ENCODE data around the gene CASZ1. TPM values are rescaled to one million over a fixed set of nuclear protein-coding genes. Genes with fewer than 3 reads are reported as not detected.
A peak's percentile ranks its signal among the peaks of the same experiment; 100 is the strongest.

Gene CASZ1
- total and polyA plus RNA-seq, 5 experiments from 2014 or later, result 0.60 to 13.0 (median 1.4) TPM

DNA sequence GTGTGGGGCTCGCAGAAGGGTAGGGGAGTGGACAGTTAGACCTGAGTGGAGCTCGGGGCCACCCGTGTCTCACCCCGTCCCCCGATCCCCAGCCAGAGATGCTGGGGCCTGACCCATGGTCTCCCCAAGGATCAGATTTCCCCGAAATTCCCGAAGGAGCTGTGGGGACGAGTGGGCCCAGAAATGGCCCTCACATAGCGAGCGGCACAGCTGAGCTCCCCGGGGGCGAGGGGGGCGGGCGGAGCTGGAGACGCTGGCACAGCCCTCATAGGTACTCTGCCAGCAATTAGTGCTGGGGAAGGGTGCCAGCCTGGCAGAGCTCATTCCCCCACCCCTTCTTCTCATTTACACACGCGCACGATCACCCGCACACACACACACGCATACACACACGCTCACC, 9.2 kb downstream of the CASZ1 start:
- no peaks in the 10 kb centered on the region for H3K9me3 Mint-ChIP-seq
- ATAC-seq (no peak), DNase-seq (no peak)
- no peaks in the 10 kb centered on the region for H3K36me3 Mint-ChIP-seq
- H3K27ac Mint-ChIP-seq, result no peak overlapping the region
- POLR2A ChIA-PET, result no interaction called here
- peaks cover 0 to under 1% (median 0%) of the 10 kb centered on the region in 4 donors for H3K4me1 Mint-ChIP-seq
- no peak overlapping the region for H3K4me3 Mint-ChIP-seq
- peaks cover 14 to 46% (median 22%) of the 10 kb centered on the region in 5 donors for H3K27me3 Mint-ChIP-seq

DNA sequence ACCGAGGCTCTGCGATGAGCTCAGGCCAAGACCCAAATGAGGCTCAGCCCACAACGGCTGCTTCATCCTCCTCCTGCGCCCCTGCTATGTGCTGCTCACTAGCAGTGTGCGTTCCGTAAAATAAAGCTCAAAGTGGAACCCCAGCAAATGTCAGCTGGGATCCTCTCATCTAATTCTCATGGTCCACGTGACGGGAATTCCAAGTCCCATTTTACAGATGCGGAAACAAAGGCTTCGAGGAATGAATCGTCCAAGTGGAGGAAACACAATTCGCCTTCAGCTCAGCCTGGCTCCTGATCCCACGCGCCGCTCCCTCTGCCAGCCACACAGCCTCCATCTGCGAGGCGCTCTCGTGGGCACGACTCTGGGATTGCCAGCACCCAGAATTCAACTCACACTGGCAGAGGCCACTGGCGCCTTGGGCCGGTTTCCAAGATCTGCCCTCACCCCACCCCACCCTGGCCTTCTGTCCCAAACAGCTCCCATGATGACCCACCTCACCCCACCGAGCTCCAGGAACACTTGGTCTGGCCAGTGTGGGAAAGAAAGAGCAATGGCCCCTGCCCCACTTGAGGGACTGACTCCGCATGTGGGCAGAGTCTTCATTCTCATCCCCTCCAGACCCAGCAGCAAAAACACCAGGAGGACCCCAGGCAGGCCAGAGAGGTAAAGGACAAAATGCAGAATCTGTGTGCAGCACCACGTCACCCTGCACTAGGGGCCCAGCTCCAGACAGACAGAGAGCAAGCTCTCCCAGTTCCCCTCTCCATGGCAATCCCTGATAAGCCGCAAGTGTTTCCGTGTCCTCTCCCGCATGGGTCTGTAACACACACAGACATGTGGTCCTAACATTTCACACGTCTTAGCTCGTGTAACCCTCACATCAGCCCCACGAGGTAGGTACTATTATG, 10.5 kb downstream of the CASZ1 start:
- ATAC-seq (no peak), DNase-seq (no peak)
- Mint-ChIP-seq H3K27ac (peak overlapping the region in 1 of 10 donors; percentile 19), H3K9me3 (no peaks in the 10 kb centered on the region), H3K27me3 (peaks cover 14 to 46% (median 22%) of the 10 kb centered on the region in 5 donors), H3K4me3 (no peak overlapping the region), H3K4me1 (no peaks in the 10 kb centered on the region), H3K36me3 (no peaks in the 10 kb centered on the region)
- POLR2A ChIA-PET, result no interaction called here

DNA sequence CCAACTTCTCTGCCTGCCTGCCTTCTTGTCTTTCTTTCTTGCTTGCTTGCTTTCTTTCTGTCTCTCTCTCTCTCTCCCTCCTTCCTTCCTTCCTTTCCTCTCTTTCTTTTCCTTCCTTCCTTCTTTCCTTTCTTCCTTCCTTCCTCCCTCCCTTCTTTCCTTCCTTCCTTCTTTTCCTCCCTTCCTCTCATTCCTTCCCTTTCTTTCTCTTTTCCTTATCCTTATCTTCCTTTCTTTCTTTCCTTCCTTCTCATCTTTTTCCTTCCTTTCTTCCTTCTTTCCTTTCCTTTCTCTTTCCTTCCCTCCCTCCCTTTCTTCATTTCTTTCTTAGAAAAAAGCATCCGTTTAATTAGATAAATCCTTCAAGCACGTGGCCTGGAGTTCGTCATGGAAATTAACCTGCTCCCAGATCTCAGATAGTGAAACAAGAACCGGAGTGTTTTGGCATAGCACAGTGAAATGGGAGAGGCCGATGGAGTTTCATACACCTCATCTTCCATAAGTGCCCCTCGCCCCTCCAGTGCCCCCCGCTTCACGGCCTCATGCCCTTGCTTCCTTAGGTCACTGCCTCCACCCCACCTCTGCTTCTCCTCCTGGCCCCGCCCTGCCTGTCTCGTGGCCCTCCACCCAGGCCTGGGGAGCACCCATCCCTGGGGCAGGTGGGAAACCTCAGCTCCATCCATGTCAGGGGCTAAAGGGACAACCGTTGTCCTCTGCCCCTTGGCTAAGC, 11.3 kb downstream of the CASZ1 start:
- no peaks in the 10 kb centered on the region for H3K9me3 Mint-ChIP-seq
- no peak for ATAC-seq
- DNase-seq, result no peak
- peaks cover 14 to 46% (median 22%) of the 10 kb centered on the region in 5 donors for H3K27me3 Mint-ChIP-seq
- POLR2A ChIA-PET, result no interaction called here
- no peaks in the 10 kb centered on the region for H3K36me3 Mint-ChIP-seq
- no peaks in the 10 kb centered on the region for H3K4me1 Mint-ChIP-seq
- H3K4me3 Mint-ChIP-seq, result no peak overlapping the region
- H3K27ac Mint-ChIP-seq, result no peak overlapping the region

DNA sequence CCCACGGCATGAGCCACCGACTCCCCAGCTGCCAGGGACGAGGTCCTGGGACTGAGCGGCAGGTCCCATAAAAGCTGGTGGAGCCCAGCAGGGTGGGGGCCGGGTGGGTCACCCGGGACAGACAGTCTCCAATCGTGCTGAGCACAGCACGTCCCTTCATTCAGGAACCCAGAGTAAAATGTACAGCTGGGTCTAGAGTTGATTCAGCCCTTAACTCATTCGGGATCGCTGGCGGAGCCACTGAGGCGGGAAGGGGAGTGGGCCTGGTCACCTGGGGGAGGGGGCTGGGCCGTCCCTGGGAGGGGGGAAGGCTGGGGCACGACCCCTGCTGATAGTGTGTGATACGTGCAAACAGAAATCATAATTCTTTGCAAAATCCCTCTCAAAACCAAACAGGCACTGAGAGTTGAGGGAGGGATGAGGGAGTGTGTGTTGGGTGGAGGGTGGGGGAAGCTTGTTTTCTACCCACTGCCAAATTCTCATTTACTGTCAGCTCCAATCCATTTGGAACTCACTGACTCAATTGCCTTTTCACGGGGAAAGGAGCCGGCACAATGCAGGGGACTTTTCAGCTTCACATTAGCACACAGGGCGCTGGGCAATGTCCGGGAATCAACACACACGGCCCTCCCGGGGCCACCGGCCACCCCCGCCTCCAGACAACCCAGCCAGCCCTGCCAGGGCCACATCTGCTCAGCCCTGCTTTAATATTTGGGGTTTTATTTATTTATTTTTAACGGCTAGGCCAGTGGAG, 13.8 kb downstream of the CASZ1 start:
- H3K4me1 Mint-ChIP-seq, result no peaks in the 10 kb centered on the region
- H3K4me3 Mint-ChIP-seq, result no peak overlapping the region
- no peak overlapping the region for H3K27ac Mint-ChIP-seq
- no peaks in the 10 kb centered on the region for H3K36me3 Mint-ChIP-seq
- H3K27me3 Mint-ChIP-seq, result peaks cover 10 to 39% (median 16%) of the 10 kb centered on the region in 5 donors
- H3K9me3 Mint-ChIP-seq, result no peaks in the 10 kb centered on the region
- POLR2A ChIA-PET, result no interaction called here
- ATAC-seq (no peak), DNase-seq (peak in 1 of 10 donors; percentile 41)

DNA sequence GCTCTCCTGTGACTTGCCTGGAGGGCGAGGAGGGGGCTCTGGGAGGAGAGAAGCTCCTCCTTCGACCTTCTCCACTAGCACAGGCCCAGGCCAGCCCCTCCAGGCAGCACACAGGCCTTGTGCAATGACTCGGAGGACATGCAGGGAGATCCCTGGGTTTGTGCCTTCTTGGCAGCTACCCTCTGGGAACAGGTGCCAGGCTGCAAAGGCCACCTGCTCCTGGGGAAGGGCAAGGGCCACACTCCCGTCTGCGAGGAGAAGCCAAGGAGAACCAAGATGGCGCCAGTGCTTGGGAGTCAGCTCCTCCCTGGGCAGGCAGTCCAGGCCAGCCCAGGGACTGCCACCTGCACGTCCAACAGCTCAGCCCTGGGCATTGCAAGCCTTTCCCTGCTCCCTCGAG, 15.3 kb downstream of the CASZ1 start:
- peaks cover 0 to 23% (median 5%) of the 10 kb centered on the region in 5 donors for H3K27me3 Mint-ChIP-seq
- ATAC-seq, result no peak
- no peak overlapping the region for H3K4me3 Mint-ChIP-seq
- POLR2A ChIA-PET, result no interaction called here
- no peaks in the 10 kb centered on the region for H3K9me3 Mint-ChIP-seq
- H3K27ac Mint-ChIP-seq, result no peak overlapping the region
- peak in 1 of 10 donors; percentile 28 for DNase-seq
- no peaks in the 10 kb centered on the region for H3K36me3 Mint-ChIP-seq
- H3K4me1 Mint-ChIP-seq, result no peaks in the 10 kb centered on the region

DNA sequence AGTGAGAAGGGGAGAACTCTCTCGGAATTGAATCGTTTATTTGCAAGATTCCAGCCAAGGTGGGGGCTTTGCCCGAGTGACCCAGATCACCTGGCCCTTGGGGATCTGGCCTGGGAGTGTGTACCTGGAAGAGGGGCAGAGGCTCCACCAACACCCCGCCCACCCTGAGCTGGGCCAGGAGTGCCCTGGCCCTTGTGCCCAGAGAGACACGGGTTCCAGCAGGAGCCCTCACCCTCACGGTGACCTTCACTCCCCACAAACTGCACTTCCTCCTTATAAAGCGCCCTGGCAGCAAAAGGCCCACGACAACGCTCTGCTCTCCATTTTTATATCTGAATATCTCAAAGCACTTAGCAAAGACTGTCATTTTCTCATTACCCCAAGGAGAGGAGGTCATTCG, 16.6 kb downstream of the CASZ1 start:
- Mint-ChIP-seq H3K36me3 (no peaks in the 10 kb centered on the region), H3K9me3 (no peaks in the 10 kb centered on the region), H3K4me1 (no peaks in the 10 kb centered on the region), H3K27me3 (peaks cover 0 to 10% (median under 1%) of the 10 kb centered on the region in 5 donors), H3K4me3 (no peak overlapping the region), H3K27ac (no peak overlapping the region)
- ATAC-seq (no peak), DNase-seq (no peak)
- POLR2A ChIA-PET, result no interaction called here

DNA sequence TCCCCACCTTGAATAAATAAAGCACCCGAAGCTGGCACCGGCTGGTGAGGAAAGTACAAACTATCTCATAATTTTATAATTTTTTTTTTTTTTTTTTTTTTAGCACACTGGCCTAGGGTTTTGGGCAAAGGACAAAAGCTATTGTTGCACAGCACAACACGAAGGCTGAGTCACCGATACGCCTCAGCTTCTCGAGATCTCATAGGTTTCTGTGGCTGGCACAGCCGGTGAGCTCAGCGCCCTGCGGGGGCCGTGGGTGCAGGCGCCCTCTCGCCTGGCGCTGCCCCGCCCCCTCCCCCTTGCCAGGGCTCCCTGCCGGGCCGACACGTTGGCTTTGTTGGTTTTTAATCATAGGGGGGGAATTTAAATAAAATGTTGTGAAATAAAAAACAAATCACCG, 17.2 kb downstream of the CASZ1 start:
- Mint-ChIP-seq H3K4me3 (no peak overlapping the region), H3K36me3 (no peaks in the 10 kb centered on the region), H3K27ac (no peak overlapping the region), H3K9me3 (no peaks in the 10 kb centered on the region), H3K27me3 (peaks cover 0 to 4% (median 0%) of the 10 kb centered on the region in 5 donors), H3K4me1 (no peaks in the 10 kb centered on the region)
- DNase-seq, result peak in 1 of 10 donors; percentile 23
- ATAC-seq, result no peak
- POLR2A ChIA-PET, result no interaction called here

DNA sequence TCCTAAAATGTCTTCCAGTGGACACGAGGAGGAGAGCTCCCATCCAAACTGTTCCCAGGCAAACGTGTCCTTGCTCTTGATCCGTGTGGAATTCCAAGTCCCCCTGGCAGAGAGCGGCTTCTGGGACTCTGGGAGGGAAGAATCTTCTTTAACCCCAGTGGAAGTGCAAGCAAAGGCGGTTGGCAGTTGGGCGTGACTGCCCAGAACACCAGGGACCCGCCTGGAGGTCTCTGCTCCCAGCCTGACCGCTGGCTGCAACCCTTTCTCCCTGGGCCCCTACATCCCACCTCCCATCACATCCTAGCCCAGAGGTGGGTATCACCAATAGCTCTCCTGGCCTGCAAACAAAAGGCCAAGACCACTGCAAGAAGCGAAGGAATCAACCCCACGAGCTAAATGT, 17.8 kb downstream of the CASZ1 start:
- DNase-seq (peak in 1 of 10 donors; percentile 43), ATAC-seq (no peak)
- Mint-ChIP-seq H3K27me3 (peaks cover 0 to 2% (median 0%) of the 10 kb centered on the region in 5 donors), H3K36me3 (no peaks in the 10 kb centered on the region), H3K27ac (no peak overlapping the region), H3K9me3 (no peaks in the 10 kb centered on the region), H3K4me1 (no peaks in the 10 kb centered on the region), H3K4me3 (no peak overlapping the region)
- POLR2A ChIA-PET, result no interaction called here

DNA sequence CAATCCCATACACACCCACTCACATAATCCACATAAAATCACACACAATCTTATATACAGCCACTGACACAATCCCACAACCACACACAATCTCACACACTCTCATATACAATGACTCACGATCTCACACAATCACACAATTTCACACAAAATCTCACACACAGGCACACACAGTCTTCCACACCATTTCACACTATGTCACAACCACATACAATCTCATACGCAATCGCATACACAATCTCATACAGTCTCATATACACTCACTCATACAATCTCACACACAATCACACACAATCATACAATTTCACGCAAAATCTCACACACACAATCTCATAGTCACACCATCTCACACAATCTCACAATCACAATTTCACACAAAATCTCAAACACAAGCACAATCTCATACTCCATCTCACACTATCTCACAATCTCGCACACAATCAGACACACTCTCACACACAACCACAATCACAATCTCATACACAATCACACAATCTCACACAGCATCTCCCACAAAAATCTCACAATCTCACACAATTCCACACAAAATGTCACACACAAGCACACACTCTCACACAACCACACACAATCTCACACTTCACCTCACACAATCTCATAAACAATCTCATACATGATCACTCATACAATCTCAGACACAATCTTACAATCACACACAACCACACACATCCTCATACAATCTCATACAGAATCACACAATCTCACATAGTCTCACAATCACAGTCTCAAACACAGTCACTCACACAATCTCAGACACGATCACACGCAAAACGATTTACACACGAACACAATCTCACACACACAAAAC, 18.5 kb downstream of the CASZ1 start:
- ATAC-seq, result no peak
- DNase-seq, result no peak
- H3K27ac Mint-ChIP-seq, result no peak overlapping the region
- H3K36me3 Mint-ChIP-seq, result no peaks in the 10 kb centered on the region
- no peak overlapping the region for H3K4me3 Mint-ChIP-seq
- POLR2A ChIA-PET, result no interaction called here
- H3K9me3 Mint-ChIP-seq, result no peaks in the 10 kb centered on the region
- H3K4me1 Mint-ChIP-seq, result no peaks in the 10 kb centered on the region
- peaks cover 0 to 2% (median 0%) of the 10 kb centered on the region in 5 donors for H3K27me3 Mint-ChIP-seq

DNA sequence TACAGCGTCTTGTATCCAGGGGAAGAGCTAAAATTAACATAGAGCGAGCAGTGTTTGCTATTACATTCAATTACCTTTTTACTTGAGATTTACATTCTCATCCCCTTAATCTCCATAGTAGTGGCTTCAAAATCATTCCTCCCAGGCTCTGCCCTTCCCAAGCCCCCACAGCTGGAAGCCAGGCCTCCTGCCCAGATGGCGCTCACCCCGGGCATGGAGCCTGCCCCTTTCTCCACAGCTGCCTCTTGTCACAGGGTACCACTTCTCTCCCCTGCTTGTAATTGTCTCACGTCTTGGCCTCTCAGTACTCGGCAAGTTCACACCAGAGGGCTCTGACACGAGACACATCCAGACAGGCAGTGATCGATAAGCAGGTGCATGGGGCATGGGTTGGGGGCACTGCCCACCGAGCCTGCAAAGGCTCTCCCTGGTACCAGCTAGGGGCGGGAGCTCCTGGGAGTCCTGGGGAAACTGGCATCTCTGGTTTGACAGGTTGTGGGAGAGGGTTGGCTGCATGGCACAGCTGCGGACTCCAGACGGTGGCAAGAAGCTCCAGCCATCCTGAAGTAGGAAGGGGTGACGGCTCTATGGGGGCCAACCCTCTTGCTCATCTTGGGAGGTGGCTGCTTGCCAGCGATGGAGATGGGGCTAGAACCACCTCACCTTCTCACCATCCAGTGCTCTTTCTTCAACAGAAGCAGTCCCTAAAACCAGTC, 20.1 kb downstream of the CASZ1 start:
- POLR2A ChIA-PET, result no interaction called here
- H3K27ac Mint-ChIP-seq, result no peak overlapping the region
- H3K27me3 Mint-ChIP-seq, result no peaks in the 10 kb centered on the region

DNA sequence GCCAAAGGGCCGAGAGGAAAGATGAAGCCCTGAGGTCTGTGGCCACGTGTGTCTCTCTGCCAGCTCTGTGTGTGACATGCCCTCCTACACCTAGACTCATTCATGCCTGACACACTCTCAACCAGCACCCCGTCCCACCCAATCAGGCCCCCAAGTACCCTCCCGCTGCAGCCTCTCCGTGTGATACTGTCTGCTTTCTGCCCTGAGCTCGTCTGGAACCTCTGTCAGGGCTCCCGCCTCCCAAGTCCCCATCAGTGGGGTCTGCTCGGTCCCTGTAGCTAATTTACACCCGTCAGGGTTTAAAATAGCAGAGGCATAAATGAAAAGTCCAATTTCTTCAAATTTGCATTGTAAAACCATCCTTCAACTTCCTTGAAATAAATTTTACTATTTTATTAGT, 20.7 kb downstream of the CASZ1 start:
- H3K27me3 Mint-ChIP-seq, result no peaks in the 10 kb centered on the region
- no peak for DNase-seq
- no peaks in the 10 kb centered on the region for H3K9me3 Mint-ChIP-seq
- peak overlapping the region in 1 of 10 donors; percentile 23 for H3K4me3 Mint-ChIP-seq
- H3K4me1 Mint-ChIP-seq, result no peaks in the 10 kb centered on the region
- ATAC-seq, result no peak
- no peaks in the 10 kb centered on the region for H3K36me3 Mint-ChIP-seq
- H3K27ac Mint-ChIP-seq, result no peak overlapping the region
- POLR2A ChIA-PET, result no interaction called here

More for the DNA sequence above, 20.1 kb downstream of the CASZ1 start:
- H3K4me1 Mint-ChIP-seq, result no peaks in the 10 kb centered on the region
- no peak overlapping the region for H3K4me3 Mint-ChIP-seq
- no peaks in the 10 kb centered on the region for H3K36me3 Mint-ChIP-seq
- ATAC-seq (no peak), DNase-seq (peak in 1 of 10 donors; percentile 18)
- H3K9me3 Mint-ChIP-seq, result no peaks in the 10 kb centered on the region
